ENCODE data around the gene MEAF6.
"Not testable (repeated sequence)": the region's sequence is repeated elsewhere in the genome, so short reads cannot be mapped to it uniquely, and the experiment has no call there.

MEAF6 gene

DNA sequence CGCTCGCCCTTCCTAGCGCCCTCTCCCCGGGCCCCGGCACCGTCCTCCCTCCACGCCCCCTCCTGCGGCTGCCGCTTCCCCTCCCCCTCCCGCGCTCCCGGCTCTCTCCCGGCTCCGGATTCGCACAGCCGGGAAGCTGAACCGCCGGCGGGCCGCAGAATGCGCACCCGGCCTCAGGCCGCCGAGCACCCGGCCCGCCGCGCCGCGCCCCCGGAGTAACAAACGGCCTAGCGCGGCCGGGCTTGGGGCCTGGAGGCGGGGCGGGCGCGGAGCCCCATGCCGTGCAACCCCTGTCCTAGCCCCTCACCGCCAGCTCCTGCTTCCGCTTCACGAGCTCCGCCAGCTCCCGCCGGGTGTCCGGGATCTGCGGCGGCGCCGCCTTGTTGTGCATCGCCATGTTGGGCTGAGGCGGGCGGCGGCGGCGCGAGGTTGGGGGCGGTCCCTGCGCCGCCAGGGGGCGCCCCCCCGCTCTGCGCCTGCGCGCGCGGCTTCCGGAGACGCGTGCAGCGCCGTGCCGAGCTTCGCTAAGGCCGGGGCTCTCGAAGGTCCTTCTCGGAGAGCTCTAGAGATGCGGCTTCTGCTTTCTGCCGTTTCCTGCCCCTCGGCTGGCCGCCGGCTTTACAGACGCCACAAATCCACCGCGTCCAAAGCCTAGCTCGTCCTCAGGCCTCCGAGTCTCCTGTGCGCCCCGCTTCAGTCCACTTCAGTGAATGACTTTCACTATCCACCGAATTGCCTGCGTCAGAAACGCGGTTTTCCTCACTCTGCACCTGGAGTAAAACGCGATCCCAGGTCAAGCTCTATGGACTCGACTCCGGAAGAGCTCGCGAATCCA, at the start of gene MEAF6:
MEAF6 (minus strand) TSS at position 417 of the 835 bp plus-strand sequence; CDS start at position 397, 20 bp downstream.
- in situ Hi-C loops (cut with HindIII; ENCODE audit: low sequenced_read_pairs), result no loop called here

DNA sequence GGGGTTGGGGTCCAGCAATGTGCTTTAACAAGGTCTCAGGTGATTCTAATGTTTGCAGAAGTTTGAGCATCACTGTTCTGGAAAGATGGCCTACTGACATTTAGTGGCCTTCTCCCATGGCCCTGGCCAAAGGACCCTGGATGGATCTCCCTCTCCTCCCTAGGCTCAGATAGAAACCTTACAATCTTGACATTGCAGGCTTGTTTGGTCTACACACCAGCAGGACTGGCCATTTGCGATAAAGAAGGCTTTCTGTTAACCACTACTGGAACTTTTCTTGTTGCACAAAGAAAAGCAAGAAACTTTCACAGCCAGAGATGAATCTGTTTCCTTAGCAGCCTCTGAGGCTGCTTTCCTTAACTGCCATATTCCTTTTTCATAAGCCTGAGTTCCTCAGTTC, 48.4 kb upstream of the MEAF6 start:
- in situ Hi-C loops (cut with HindIII; ENCODE audit: low sequenced_read_pairs), result no loop called here

DNA sequence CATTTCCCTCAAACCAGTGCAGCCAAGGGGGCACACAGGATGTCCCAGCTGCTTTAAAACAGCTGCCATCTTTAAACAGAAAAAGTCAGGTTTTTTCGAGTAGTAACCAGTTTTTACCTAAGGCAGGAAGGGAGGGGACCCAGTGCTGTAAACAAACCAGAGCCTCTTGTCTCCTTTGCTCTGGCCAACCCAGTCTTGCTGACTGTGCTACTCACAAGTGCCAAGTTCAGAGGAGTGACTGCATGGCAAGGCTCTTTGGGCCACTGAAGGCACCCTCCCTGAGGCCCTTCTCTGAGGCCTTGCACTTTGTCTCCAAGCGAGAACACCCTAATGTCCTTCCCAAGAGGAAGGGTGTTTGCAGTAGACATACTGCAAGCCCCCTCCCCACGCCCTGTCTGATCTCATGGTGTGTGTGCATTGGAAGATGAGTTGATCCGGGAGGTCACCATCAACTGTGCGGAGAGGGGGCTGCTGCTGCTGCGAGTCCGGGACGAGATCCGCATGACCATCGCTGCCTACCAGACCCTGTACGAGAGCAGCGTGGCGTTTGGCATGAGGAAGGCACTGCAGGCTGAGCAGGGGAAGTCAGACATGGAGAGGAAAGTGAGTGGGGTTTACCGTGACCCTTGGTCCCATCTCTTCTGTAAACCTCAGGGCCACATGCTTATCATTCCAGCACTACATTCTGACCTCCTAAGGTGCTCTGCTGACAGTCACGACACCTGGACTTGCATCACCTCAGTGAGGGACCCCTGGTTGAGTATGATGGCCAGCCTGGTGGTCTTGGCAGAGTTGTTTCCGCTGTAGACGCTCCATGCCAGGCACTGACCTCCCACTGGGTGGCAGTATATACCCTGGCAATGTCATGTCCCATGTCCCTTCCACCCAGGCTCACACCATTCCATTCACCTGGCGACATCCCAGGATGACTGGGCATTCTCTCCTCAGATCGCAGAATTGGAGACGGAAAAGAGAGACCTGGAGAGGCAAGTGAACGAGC, 46.9 kb upstream of the MEAF6 start:
- in situ Hi-C loops (cut with HindIII; ENCODE audit: low sequenced_read_pairs), result no loop called here

DNA sequence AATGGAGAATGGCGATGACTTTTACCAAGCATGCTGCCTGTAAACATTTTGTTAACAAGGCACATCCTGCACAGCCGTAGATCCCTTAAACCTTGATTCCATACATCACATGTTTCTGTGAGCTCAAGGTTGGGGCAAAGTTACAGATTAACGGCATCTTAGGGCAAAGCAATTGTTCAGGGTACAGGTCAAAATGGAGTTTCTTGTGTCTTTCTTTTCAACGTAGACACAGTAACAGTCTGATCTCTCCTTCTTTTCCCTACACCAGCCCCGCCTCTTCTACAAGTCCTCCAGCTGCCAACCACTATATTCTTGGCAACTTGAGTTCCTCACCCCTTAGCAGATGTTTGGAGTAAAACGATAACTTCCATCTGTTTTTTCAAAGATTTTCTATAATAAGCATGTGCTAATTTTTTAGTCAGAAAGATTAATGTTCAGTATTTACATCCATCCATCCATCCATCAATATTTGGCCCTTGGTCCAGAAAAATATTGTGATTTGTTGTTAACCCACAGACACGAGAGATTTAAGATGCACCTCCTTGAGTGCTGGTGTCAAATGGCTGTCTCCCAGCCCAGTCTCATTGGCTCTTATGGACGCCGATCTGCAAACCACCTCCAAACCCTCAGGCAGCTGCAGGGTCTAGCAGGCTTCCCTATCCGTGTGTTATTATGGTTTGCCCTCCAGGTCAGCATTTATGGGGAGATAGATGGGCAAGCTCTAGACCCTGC, 46.0 kb upstream of the MEAF6 start:
- in situ Hi-C loops (cut with HindIII; ENCODE audit: low sequenced_read_pairs), result no loop called here

DNA sequence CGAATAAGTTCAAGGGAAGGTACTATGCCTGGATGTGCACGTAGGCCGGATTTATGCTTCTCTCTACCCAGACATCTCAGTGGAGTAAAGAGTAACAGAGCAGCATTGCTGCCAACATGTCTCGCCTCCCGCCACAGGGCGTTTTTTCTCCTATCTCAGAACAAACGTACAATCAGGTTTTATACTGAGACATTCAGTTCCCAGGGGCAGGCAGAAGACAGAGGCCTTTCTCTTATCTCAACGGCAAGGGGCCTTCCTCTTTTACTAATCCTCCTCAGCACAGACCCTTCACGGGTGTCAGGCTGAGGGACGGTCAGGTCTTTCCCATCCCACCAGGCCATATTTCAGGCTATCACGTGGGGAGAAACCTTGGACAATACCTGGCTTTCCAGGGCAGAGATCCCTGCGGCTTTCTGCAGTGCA, 45.4 kb upstream of the MEAF6 start:
- in situ Hi-C loops (cut with HindIII; ENCODE audit: low sequenced_read_pairs), result not testable (repeated sequence)

DNA sequence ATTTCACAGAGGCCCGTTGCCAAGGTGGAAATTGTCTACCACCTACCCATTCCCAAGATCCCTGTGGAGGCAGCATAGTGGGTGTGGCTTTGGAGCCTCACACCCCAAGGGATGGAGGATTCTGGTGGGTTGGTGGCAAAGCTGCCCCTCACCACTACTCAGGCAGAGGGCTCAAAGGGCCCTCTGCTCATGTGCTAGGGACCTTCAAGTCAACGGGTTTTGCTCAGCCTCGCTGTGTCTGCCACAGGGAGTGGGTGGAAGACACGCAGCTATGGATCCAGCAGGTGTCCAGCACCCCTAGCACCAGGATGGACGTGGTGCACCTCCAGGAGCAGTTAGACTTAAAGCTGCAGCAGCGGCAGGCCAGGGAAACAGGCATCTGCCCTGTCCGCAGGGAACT, 44.5 kb upstream of the MEAF6 start:
- in situ Hi-C loops (cut with HindIII; ENCODE audit: low sequenced_read_pairs), result no loop called here

DNA sequence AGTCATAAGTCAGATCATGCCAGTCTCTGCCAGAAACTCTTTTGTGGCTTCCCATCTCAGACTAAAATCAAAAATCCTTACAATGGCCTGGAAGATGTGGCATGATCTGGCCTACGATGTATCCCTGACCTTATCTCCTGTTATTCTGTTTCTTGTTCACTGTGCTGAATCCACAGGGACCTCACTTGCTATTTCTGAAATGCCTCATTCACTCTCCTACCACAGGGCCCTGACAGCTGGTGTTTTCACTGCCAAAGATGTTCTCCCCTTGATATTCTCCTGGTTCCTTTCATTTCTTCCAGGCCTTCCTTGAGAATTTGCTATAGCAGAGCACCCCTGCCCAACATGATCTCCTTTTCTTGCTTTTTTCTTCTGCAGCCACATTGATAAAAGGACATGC, 43.8 kb upstream of the MEAF6 start:
- in situ Hi-C loops (cut with HindIII; ENCODE audit: low sequenced_read_pairs), result no loop called here

DNA sequence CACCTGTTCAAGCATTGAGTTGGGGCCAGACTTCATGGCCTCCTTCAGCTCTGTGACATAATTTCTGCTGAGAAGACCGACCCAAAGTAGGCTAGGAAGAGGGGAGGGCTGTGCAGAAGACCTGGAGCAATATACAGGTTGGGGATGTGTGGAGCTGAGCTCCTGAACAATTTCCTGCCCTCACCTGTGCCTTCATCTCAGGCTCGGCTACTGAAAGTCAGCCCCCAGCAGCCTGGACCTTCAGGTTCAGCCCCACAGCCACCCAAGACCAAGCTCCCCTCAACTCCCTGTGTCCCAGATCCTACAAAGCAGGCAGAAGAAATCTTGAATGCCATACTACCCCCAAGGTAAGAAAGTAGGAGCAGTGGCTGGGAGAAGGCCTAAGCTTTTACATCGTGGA, 42.8 kb upstream of the MEAF6 start:
- in situ Hi-C loops (cut with HindIII; ENCODE audit: low sequenced_read_pairs), result no loop called here

DNA sequence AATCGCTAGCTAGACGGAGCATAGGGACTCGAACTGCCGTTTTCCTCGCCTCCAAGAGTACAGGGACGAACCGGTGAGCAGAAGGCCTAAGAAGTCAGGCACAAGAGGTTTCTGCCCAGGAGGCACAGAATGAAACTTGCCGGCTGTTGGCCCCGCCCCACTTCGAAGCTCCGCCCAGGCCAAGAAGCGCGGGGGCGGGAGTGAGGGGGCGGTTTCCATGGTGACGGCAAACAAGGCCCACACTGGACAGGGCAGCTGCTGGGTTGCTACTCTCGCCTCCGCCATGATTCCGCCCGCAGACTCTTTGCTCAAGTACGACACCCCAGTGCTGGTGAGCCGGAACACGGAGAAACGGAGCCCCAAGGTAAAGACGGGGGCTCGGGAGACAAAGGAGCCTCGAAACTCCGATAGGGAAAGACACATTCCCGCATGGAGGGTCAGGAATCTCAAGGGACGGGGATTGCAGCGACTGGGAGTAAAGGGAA, 42.2 kb upstream of the MEAF6 start, which contains the start of gene DNALI1:
DNALI1 (plus strand) TSS at position 229 of the 485 bp plus-strand sequence; CDS start at position 284, 55 bp downstream.
- in situ Hi-C loops (cut with HindIII; ENCODE audit: low sequenced_read_pairs), result no loop called here

DNA sequence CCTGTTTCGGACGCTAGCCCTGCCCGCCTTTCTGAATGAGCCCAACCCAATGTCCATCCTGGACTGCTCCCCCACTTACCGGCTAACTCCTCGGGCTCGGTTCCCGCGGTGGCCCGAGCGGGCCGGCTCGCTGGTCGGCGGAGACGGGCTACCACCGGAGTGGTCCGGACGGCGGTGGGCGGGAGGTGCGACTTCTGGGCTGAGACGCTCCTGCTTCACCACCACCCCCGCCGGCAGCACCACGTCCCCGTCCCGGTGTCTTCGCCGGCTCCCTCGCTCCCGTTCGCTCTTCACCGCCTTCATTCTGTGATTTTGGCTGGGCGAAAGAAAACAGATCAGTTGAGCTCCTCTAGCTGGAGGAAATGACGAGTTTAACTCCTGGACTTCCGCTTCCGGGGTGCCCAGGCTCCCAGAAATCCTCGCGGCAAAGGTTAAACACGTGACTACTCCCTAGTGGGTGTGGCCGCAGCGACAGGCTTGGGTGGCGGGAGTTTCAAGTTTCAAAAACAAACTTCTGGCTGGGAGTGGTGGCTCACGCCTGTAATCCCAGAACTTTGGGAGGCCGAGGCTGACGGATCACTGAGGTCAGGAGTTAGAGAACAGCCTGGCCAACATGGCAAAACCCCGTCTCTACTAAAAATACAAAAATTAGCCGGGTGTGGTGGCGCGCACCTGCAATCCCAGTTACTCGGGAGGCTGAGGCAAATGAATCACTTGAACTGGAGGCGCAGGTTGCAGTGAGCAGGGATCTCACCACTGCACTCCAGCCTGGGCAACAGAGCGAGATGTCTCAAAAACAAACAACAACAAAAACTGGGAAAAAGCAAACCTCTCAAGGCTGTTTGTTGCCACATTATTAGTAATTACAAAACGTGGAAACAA, 39.6 kb upstream of the MEAF6 start, which contains the start of gene SNIP1:
SNIP1 (minus strand) TSS at position 367 of the 882 bp plus-strand sequence; CDS start at position 303, 64 bp downstream.
- in situ Hi-C loops (cut with HindIII; ENCODE audit: low sequenced_read_pairs), result no loop called here

DNA sequence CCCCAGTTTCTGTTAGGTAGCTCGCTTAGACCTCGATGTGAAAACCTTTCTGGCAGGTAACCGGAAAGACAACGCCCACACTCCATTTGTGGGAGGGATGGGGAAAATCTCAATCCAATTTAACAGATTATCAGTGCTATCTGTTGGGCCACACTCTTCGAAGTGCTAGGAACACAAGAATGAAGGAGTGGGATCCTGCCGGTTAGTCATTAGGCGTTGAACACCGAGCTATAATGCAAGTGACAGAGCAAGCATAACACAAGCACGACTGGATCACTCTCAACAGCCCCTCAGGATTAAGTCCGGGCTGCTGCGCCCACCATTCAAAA, 39.0 kb upstream of the MEAF6 start:
- in situ Hi-C loops (cut with HindIII; ENCODE audit: low sequenced_read_pairs), result no loop called here

DNA sequence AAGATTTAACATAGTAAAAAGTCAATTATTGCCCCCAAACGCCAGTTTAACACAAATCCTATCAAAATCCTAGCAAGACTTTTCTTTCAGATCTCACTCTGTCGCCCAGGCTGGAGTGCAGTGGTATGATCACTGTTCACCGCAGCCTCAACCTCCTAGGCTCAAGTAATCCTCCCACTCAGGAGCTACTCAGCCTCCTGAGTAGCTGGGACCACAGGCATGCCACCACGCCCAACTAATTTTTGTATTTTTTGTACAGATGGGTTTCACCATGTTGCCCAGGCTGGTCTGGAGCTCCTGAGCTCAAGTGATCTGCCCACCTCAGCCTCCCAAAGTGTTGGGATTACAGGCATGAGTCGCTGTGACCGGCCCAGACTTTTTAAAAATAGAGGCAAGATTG, 34.8 kb upstream of the MEAF6 start:
- in situ Hi-C loops (cut with HindIII; ENCODE audit: low sequenced_read_pairs), result no loop called here

DNA sequence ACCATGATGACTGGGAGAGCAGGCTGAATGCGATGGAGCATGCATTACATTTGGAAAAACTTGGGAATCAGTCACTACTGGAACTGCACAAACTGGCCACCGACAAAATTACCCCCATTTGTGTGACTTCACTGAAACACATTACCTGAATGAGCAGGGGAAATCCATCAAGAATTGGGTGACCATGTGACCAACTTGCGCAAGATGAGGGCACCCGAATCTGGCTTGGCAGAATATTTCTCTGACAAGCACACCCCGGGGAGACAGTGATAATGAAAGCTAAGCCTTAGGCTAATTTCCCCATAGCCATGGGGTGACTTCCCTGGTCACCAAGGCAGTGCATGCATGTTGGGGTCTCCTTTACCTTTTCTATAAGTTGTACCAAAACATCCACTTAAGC, 30.5 kb upstream of the MEAF6 start:
- in situ Hi-C loops (cut with HindIII; ENCODE audit: low sequenced_read_pairs), result no loop called here

DNA sequence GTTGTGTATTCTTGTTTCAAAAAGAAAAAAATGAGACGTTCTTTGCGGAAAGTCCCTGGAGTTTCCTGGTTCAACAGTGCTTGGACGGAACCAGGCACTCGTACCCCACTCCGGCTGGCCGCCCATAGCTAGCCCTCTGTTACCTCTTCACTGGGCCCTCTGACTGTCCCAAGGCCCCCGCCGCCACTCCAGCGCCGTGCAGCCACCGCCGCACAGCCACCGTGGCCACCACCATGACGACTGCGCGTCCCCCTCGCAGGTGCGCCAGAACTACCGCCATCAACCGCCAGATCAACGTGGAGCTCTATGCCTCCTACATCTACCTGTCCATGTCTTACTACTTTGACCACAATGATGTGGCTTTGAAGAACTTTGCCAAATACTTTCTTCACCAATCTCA, 30.0 kb upstream of the MEAF6 start:
- in situ Hi-C loops (cut with HindIII; ENCODE audit: low sequenced_read_pairs), result no loop called here

DNA sequence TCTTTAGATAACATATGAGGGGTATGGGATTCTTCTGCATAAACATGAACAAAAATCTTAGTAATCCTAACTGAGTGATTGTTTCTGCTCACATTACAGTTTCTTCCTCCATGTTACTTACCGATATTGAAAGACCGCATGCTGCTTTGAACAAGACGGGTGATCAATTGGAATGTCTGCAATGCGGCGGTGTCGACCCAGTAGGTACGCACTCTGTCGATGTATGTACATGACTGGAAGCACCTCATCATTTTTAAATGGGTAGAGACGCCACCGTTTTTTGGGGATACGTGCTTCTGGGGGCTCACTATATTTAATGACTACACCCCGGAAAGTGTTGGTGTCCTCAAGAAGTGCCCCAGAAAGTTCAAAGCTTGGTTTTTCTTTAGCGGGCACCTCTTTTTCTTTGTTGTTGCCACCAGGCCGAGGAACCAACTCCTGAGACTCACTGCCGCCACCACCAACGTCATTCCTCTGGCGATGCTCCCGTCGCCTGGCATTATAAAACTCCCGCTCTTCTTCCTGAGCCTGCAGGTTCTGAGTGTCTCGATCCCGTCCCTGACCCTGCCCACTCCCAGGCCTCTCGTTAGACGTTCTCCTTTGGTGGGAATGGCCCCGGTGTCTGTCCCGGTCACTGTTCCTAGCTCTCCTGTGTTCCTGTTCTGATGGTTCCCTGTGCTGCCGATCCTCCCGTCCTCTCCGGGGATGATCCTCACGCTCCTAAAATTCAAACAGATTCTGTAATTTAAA, 25.6 kb upstream of the MEAF6 start:
- in situ Hi-C loops (cut with HindIII; ENCODE audit: low sequenced_read_pairs), result no loop called here

DNA sequence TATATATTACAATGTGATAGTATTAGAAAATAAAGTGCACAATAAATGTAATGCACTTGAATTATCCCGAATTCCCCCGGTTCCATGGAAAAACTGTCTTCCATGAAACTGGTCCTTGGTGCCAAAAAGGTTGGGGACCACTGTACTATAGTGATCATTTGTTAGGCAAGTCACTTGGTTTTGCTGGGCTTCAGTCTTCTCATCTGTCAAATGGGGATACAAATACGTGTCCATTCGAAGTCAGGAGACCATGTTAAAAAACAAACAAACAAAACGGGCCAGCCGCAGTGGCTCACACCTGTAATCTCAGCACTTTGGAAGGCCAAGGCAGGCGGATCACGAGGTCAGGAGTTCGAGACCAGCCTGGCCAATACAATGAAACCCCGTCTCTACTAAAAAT, 24.6 kb upstream of the MEAF6 start:
- in situ Hi-C loops (cut with HindIII; ENCODE audit: low sequenced_read_pairs), result not testable (repeated sequence)

DNA sequence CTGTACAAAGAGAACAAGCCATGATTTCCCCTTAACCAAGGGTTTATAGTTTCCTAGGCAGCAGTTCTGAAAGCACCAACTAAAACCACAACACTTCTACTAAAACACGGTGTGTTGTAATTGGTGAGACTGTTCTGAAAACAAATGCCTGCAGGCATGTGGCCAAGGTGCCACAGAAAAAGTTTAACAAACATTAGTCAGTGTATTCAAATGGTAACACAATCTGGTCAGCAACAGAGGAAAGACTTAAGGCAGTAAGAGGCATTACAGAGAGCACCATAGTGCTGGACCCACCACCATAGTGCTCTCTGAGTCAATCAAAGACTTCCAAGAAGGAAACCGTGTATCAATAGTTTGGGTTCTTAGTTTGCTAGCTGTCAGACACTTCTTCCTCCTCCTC, 22.8 kb upstream of the MEAF6 start:
- in situ Hi-C loops (cut with HindIII; ENCODE audit: low sequenced_read_pairs), result no loop called here

DNA sequence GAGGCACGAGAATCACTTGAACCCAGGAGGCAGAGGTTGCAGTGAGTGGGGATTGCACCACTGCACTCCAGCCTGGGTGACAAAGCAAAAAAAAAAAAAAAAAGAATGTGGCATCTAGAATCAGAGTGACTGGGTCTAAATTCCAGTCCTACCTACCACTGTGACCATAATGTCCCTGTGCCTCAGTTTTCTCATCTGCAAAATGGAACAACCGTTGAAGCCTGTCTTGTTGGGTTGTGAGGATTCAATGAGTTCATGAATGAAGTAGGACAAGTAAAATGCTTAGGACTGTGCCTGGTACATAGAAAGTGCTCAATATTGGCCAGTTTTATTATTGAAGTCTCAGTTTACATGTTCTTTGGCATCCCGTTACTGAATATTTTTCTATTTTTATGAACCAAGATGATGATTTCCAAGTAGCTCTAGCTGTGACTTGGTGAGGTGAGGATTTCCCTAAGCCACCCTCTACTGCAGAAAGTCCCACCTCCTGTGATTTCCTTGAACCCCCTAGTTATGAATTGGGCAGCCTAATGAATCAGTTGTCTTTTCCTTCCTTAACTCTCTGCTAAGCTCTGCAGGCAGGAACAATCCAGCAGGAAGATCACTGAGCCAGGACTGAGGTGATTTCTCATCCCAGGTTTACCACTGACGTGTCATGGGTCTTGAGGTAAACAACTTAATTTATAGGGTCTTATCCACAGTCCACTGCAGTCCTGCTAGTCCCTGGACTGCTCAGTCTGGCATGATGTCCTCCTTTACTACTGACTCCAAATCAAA, 18.9 kb upstream of the MEAF6 start:
- in situ Hi-C loops (cut with HindIII; ENCODE audit: low sequenced_read_pairs), result no loop called here

All from DLD1 (cell line).